Measurements from ENCODE around the gene PEX10.

PEX10 gene

GRCh38 chr1:2427051-2427450 is 14.7 kb upstream of the PEX10 start:
- DNase-seq = no peak
- intact Hi-C loops (cut with DNase I) = no loop called here

- intact Hi-C loops (cut with DNase I) = no loop called here
- DNase-seq = no peak
These were observed 14.2 kb upstream of the PEX10 start for GRCh38 chr1:2426540-2426939.

GRCh38 chr1:2425892-2426291 is 13.5 kb upstream of the PEX10 start:
- intact Hi-C loops (cut with DNase I) = no loop called here
- peak in 1 of 10 donors; percentile 41 for DNase-seq

DNA sequence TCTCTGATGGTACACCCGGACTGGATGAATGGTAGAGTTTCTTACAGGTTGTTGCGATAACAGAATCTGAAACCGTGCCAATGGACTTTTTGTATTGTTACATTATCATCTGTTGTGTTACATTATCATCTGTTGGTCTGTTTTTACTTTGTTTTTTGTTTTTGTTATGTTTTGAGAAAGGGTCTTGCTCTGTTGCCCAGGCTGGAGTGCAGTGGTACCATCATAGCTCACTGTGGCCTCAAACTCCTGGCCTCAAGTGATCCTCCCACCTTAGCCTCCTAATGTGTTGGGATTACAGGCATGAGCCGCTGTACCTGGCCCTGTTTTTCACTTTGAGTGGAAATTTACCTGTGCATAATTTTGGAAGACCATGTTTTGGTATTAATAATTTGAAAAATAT is 10.2 kb upstream of the PEX10 start:
- no peak for DNase-seq
- intact Hi-C loops (cut with DNase I) = no loop called here

DNA sequence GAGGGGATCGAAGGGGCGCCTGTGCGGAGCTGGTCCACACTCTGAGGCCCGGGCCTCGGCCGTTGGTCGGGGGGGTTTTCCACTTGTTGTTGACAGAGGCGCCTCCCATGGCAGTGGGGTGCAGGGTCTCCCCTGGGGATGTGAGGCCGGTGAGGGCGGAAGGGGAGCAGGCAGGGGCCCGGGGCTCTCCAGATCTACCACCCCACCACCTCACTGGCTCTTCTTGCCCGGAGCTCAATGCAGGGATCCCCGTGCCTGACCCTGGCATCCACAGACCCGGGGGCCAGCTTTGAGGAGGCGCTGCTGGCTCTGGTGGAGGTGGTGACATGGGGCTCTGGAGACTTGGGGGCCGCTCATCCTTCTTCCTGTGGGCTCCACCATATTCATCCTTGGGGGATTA is 7.1 kb upstream of the PEX10 start:
- intact Hi-C loops (cut with DNase I) = loop anchor here (10.0 kb wide), 1 partner anchor 1005 kb away; no protein-coding TSS in a partner anchor
- DNase-seq = no peak

- DNase-seq = no peak
- intact Hi-C loops (cut with DNase I) = loop anchor here (10.0 kb wide), 1 partner anchor 1006 kb away; no protein-coding TSS in a partner anchor
These were observed 6.5 kb upstream of the PEX10 start for GRCh38 chr1:2418791-2419320.

DNA sequence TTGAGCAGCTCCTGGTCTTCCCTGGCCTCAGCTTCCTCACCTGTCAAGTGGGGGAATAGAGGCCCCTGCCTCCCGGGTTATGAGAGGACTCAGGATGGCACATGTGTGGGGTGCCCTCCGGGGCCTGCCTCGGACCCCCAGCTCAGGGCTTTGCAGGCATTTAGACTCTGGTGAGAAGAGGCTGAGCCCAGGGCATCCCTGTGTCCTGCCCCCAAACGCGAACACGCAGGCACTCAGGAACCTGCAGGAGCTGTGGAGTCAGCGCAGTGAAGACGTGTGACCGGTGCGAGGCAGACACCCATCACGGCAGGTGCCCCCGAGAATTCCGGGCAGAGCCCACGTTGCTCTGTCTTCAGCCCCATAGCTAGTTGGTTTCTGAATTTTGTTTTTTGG is 5.5 kb upstream of the PEX10 start:
- intact Hi-C loops (cut with DNase I) = loop anchor here (10.0 kb wide), 1 partner anchor 1007 kb away; no protein-coding TSS in a partner anchor
- no peak for DNase-seq

GRCh38 chr1:2417083-2417832 is 4.9 kb upstream of the PEX10 start:
- intact Hi-C loops (cut with DNase I) = loop anchor here (10.0 kb wide), 1 partner anchor 1008 kb away; no protein-coding TSS in a partner anchor
- no peak for DNase-seq

DNA sequence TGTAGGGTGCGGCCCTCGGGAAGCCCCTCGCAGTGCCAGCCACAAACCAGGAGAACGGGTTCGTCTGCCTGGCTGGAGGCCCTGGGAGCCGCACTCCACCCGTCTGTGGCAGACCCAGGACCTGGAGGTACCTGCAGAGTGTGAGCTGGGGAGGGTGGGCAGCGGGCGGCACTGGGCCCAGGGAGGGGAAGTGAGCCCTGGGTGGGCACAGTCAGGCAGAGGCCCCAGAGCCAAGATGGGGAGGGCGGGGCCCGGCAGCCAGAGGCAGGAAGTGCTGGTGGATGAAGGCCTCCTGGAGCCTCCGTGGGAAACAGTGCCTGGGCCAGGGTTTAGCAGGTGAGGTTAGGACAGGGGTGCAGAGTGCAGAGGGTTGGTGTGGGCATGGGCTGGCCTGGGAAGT is 4.0 kb upstream of the PEX10 start:
- intact Hi-C loops (cut with DNase I) = loop anchor here (10.0 kb wide), 1 partner anchor 1008 kb away; no protein-coding TSS in a partner anchor
- no peak for DNase-seq

DNA sequence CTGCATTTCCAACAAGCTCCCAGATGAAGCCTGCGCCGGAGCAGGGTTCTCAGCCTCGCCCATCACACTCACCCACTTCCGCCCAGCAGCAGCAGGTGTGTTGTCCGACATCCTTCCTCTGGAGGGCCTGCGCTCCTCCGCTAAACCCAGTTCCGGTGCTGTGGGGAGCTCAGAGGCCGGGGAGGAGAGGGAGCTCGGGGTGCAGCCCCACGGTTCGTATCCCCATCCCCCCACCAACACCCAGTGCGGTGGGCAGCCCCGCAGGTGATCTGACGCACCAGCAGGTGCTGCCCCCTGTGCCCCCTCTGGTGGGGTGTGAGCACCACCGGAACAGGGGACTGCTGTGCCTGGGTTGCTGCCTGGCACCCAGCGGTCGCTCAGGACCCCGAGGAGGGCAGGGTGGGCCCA is 3.4 kb upstream of the PEX10 start:
- intact Hi-C loops (cut with DNase I) = loop anchor here (10.0 kb wide), 1 partner anchor 1009 kb away; no protein-coding TSS in a partner anchor
- DNase-seq = no peak

- intact Hi-C loops (cut with DNase I) = loop anchor here (10.0 kb wide), 1 partner anchor 1009 kb away; no protein-coding TSS in a partner anchor
These were observed 3.0 kb upstream of the PEX10 start for GRCh38 chr1:2415337-2415736.

DNA sequence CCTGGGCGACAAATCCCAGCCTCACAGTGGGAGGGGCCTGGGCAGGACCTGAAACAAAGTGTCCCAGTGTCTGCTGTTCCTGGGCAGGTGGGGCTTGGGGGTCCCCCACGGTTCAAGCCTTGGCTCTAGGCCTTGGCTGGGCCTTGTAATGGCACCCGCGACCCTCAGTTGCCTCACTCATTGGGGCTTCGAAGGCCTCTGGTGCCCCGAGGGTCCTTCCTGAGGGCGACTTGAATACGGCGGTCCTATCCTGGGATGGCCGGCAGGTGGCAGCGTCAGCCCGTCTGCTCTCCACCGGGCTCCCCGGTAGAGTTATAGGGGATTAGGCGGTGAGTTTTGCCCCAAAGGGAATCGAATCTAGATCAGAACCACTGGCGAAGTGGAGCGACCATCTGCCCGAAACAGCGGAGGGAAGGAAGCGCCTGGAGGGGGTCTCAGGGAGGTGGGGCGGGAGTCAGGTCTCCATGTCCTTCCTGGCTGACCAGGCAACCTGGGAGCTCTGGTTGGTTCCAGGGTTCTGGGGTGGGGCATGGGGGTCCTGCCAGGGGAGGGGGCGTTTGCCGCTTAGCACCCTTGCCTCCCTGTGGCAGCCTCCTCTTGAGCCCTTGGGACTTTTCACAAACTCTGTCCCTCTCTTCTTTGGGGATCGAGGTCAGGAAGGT is 2.1 kb upstream of the PEX10 start:
- DNase-seq = peak; percentile 66 to 98 (median 84)
- intact Hi-C loops (cut with DNase I) = loop anchor here (1.0 to 10.0 kb wide), 3 partner anchors 113 to 1010 kb away; partner anchors contain the start of gene PANK4

More at GRCh38 chr1:2415337-2415736, 3.0 kb upstream of the PEX10 start:
- DNase-seq = no peak

DNA sequence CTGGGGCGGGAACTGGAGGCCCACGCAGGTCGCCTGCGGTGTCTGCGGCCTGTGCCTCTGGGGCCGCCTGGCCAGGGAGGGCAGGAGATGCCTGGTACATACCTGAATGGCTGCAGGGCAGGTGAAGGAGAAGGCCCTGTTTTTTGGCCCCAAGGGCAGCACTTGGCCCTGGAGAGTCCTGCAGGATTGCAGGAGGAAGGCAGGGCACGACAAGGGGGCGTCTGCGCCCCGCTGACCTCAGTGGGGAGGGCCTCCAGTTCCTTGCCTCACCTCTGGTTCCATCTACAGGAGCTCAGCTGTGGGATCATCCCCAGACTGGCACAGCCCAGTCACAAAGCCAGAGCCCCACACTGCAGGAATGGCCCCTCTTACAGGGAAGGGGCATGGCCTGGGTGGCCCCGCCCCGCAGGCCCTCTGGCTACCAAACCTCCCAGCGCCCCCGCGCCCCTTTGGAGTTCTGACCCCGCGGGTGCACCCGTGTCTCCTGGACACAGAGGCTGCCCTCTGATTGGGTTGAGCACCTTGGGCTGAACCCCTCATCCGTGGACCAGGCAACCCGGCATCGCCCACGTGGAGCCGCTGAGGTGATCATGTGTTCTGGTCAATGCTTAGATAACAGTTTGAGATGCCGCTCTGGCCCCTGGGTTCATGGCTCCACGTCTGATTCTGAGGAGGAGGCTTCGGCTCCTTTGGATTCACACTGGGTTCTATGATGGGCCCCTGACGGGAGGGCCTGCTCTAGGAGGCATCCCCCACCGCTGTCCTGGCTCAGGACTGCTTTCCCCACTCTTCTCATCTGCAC is 1.3 kb upstream of the PEX10 start:
- intact Hi-C loops (cut with DNase I) = loop anchor here (1.0 to 10.0 kb wide), 4 partner anchors 114 to 1011 kb away; partner anchors contain the start of genes PANK4 and PRXL2B

GRCh38 chr1:2412773-2413494 is 570 bp upstream of the PEX10 start:
- DNase-seq = no peak
- intact Hi-C loops (cut with DNase I) = loop anchor here (2.0 to 10.0 kb wide), 3 partner anchors 114 to 1012 kb away; partner anchors contain the start of genes PANK4 and PRXL2B

More for the DNA sequence above, 1.3 kb upstream of the PEX10 start:
- no peak for DNase-seq

- intact Hi-C loops (cut with DNase I) = loop anchor here (2.0 to 10.0 kb wide), 3 partner anchors 115 to 1013 kb away; partner anchors contain the start of genes PANK4 and PRXL2B
- no peak for DNase-seq
These were observed 466 bp downstream of the PEX10 start for GRCh38 chr1:2411801-2412394.

- intact Hi-C loops (cut with DNase I) = loop anchor here (5.0 to 10.0 kb wide), 2 partner anchors 118 to 1015 kb away; partner anchors contain the start of gene PANK4
- DNase-seq = no peak
These were observed 2.6 kb downstream of the PEX10 start for GRCh38 chr1:2409745-2410144.

DNA sequence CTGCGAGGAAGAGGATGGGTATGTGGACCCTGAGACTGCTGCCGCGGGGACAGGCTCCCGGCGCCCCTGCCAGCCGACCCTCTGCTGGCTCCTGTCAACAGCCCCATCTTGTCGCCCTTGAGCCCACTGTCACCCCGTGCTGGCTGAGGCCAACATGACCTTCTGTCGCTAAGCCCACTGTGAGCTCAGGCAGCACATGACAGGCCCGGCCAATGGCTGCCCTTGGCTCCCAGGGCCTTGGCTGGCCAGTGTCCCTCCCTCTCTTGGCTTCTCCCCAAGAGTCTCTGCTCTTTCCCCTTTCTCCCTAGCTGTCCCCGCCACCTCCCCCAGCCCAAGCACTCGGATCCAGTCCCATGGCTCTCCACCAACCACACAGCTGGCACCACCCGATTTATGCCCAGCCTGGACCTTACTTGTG is 3.5 kb downstream of the PEX10 start:
- intact Hi-C loops (cut with DNase I) = no loop called here

DNA sequence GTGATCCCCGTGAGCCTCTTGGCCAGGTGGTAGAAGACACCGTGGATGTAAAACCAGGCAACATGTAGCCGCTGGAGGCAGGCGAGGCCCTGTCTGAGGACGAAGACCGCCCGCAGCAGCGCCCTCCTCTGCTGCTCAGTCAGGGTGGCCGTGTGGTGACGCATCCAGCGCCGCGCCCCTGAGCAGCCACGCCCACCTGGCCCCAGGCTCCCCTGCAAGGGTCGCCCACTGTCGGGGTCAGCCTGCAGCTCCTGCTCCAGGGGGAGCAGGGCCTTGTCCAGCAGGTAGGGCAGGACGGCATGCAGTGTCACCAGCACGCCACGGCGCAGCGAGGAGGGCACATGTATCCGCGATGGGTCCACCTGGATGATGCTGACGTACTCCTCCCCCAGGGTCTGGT is 3.9 kb downstream of the PEX10 start:
- intact Hi-C loops (cut with DNase I) = no loop called here
- no peak for DNase-seq

More for the DNA sequence above, 3.5 kb downstream of the PEX10 start:
- no peak for DNase-seq

GRCh38 chr1:2407991-2408275 is 4.4 kb downstream of the PEX10 start:
- DNase-seq = no peak
- intact Hi-C loops (cut with DNase I) = no loop called here

Measured in posterior cingulate gyrus (tissue), 11 donors.